ENCODE data around the gene GPX4. TPM values are rescaled to one million over a fixed set of nuclear protein-coding genes. Genes with fewer than 3 reads are reported as not detected.

GPX4 gene
- total RNA-seq, 6 experiments from 2014 or later, result 204 to 389 (median 212) TPM

GRCh38 chr19:1089891-1090290, 13.9 kb upstream of the GPX4 start:
- intact Hi-C loops (cut with DNase I), result no loop called here
- DNase-seq (peak in 1 of 3 donors; percentile 31), ATAC-seq (no peak)
- 63% methylated on average over 14 of the region's 22 CpGs for WGBS (ENCODE audit: insufficient coverage, low coverage, low lambda C conversion rate, missing lambda C conversion rate)
- no peaks in the 10 kb centered on the region for H3K9me3 ChIP-seq
- TF ChIP-seq POLR2A (IDR thresholded peaks at IDR 0.05), result no peak
- no peak for TF ChIP-seq CTCF (IDR thresholded peaks at IDR 0.05)
- peaks cover 0 to 12% (median 4%) of the 10 kb centered on the region in 4 donors for H3K4me1 ChIP-seq
- no peaks in the 10 kb centered on the region for H3K27me3 ChIP-seq
- no peak overlapping the region for H3K4me3 ChIP-seq
- H3K36me3 ChIP-seq, result peaks cover 0 to 44% (median 19%) of the 10 kb centered on the region in 4 donors
- no peak overlapping the region for H3K27ac ChIP-seq

- no peaks in the 10 kb centered on the region for H3K27me3 ChIP-seq
- TF ChIP-seq CTCF (IDR thresholded peaks at IDR 0.05) (no peak), POLR2A (IDR thresholded peaks at IDR 0.05) (no peak)
- peak in 1 of 3 donors; percentile 24 for DNase-seq
- no peaks in the 10 kb centered on the region for H3K9me3 ChIP-seq
- H3K4me1 ChIP-seq, result peaks cover 0 to 17% (median 6%) of the 10 kb centered on the region in 4 donors
- peaks cover 0 to 44% (median 19%) of the 10 kb centered on the region in 4 donors for H3K36me3 ChIP-seq
- intact Hi-C loops (cut with DNase I), result no loop called here
- H3K27ac ChIP-seq, result no peak overlapping the region
- no peak for ATAC-seq
- H3K4me3 ChIP-seq, result no peak overlapping the region
- WGBS (ENCODE audit: insufficient coverage, low coverage, low lambda C conversion rate, missing lambda C conversion rate), result 93% methylated on average over 6 of the region's 38 CpGs
Observed at GRCh38 chr19:1090731-1091543, 12.9 kb upstream of the GPX4 start.

GRCh38 chr19:1091544-1092175, 12.1 kb upstream of the GPX4 start:
- H3K27me3 ChIP-seq, result no peaks in the 10 kb centered on the region
- no peak for DNase-seq
- TF ChIP-seq CTCF (IDR thresholded peaks at IDR 0.05) (no peak), POLR2A (IDR thresholded peaks at IDR 0.05) (no peak)
- H3K36me3 ChIP-seq, result peaks cover 0 to 42% (median 19%) of the 10 kb centered on the region in 4 donors
- H3K27ac ChIP-seq, result no peak overlapping the region
- peaks cover 0 to 21% (median 6%) of the 10 kb centered on the region in 4 donors for H3K4me1 ChIP-seq
- H3K9me3 ChIP-seq, result no peaks in the 10 kb centered on the region
- no peak overlapping the region for H3K4me3 ChIP-seq
- 86% methylated on average over 1 of the region's 27 CpGs for WGBS (ENCODE audit: insufficient coverage, low coverage, low lambda C conversion rate, missing lambda C conversion rate)
- no peak for ATAC-seq
- intact Hi-C loops (cut with DNase I), result no loop called here

- peak overlapping the region in 1 of 3 donors; percentile 72 for H3K27ac ChIP-seq
- WGBS (ENCODE audit: insufficient coverage, low coverage, low lambda C conversion rate, missing lambda C conversion rate), result 59% methylated on average over 8 of the region's 15 CpGs
- no peak for DNase-seq
Observed at GRCh38 chr19:1093330-1093729, 10.5 kb upstream of the GPX4 start.

More at GRCh38 chr19:1093330-1093729, 10.5 kb upstream of the GPX4 start:
- TF ChIP-seq POLR2A (IDR thresholded peaks at IDR 0.05), result no peak
- TF ChIP-seq CTCF (IDR thresholded peaks at IDR 0.05), result no peak
- intact Hi-C loops (cut with DNase I), result no loop called here
- peak overlapping the region; percentile 91 to 95 (median 92) for H3K4me3 ChIP-seq
- no peaks in the 10 kb centered on the region for H3K27me3 ChIP-seq
- peaks cover 0 to 26% (median 9%) of the 10 kb centered on the region in 4 donors for H3K4me1 ChIP-seq
- H3K36me3 ChIP-seq, result peaks cover 0 to 30% (median 15%) of the 10 kb centered on the region in 4 donors
- no peaks in the 10 kb centered on the region for H3K9me3 ChIP-seq
- no peak for ATAC-seq
